Smooth muscle cell (in vitro differentiated cells): Measurements from ENCODE around the gene P4HA2. TPM values are rescaled to one million over a fixed set of nuclear protein-coding genes. Genes with fewer than 3 reads are reported as not detected.

ENCODE experiments used
- DNase-seq: peaks from one replicate; lab custom pipeline; 2025; ENCODE audit not compliant: unreplicated experiment; lab: John Stamatoyannopoulos, UW
- H2AFZ ChIP-seq: fragments of 200-600 bp; sonication (generic); 2 replicates; pipeline ENCODE4 v1.6.0; 2016; ENCODE audit warnings: antibody characterized with exemption, low read depth, mild to moderate bottlenecking
- H3F3A ChIP-seq: fragments of 200-600 bp; sonication (generic); 2 replicates; pipeline ENCODE4 v1.6.0; 2017; ENCODE audit warnings: antibody characterized with exemption, low read depth
- H3K27ac ChIP-seq: fragments of 200-600 bp; sonication (generic); 2 replicates; pipeline ENCODE4 v1.5.1; 2016; ENCODE audit warnings: low read depth, mild to moderate bottlenecking
- H3K27me3 ChIP-seq: fragments of 200-600 bp; sonication (generic); 2 replicates; pipeline ENCODE4 v1.6.1; 2016; ENCODE audit warnings: low read depth, mild to moderate bottlenecking
- H3K36me3 ChIP-seq: fragments of 200-600 bp; sonication (generic); 2 replicates; pipeline ENCODE4 v1.5.1; 2016; ENCODE audit warnings: low read depth
- H3K4me1 ChIP-seq: fragments of 200-600 bp; sonication (generic); 2 replicates; pipeline ENCODE4 v1.5.1; 2016; ENCODE audit warnings: low read depth
- H3K4me2 ChIP-seq: fragments of 200-600 bp; sonication (generic); 2 replicates; pipeline ENCODE4 v1.6.0; 2016; ENCODE audit warnings: mild to moderate bottlenecking
- H3K4me3 ChIP-seq: fragments of 200-600 bp; sonication (generic); 2 replicates; pipeline ENCODE4 v1.5.1; 2016; ENCODE audit warnings: mild to moderate bottlenecking
- H3K79me2 ChIP-seq: fragments of 200-600 bp; sonication (generic); 2 replicates; pipeline ENCODE4 v1.6.0; 2016; ENCODE audit warnings: low read depth, mild to moderate bottlenecking
- H3K9ac ChIP-seq: fragments of 200-600 bp; sonication (generic); 2 replicates; pipeline ENCODE4 v1.6.0; 2016; ENCODE audit warnings: low read depth
- H3K9me3 ChIP-seq: fragments of 200-600 bp; sonication (generic); replicated peaks from 2 replicates; pipeline ENCODE4 v1.5.1; 2016; ENCODE audit warnings: low read depth
- H4K20me1 ChIP-seq: fragments of 200-600 bp; sonication (generic); 2 replicates; pipeline ENCODE4 v1.6.0; 2016; ENCODE audit warnings: low read depth
- WGBS: methylation state at CpG from one replicate; pipeline ENCODE4 v1.1.7; 2016; ENCODE audit warnings: low lambda C conversion rate; 5-methylcytosine and 5-hydroxymethylcytosine counted together
- polyA plus RNA-seq: library from polyadenylated mRNA; unstranded; fragments of >200 nt; fragmentation: Nextera tagmentation; extraction: Ambion mirVana; gene quantifications from 2 replicates; pipeline ENCODE4 v1.2.1, GENCODE V29; 2016
- total RNA-seq: library from RNA; depleted of rRNA; stranded (reverse); fragments of >200 nt; gene quantifications from 2 replicates; pipeline ENCODE4 v1.2.3, GENCODE V29; 2014
- TF ChIP-seq, protein P1 (sequence below): fragments of 200-600 bp; sonication (generic); IDR thresholded peaks from 2 replicates; pipeline ENCODE4 v1.5.1; 2017; ENCODE audit warnings: borderline replicate concordance, mild to moderate bottlenecking, antibody characterized with exemption; ENCODE audit not compliant: insufficient read depth, poor library complexity, severe bottlenecking

The P4HA2 gene
- total and polyA plus RNA-seq, 2 experiments from 2014 or later = 352 to 707 TPM

DNA sequence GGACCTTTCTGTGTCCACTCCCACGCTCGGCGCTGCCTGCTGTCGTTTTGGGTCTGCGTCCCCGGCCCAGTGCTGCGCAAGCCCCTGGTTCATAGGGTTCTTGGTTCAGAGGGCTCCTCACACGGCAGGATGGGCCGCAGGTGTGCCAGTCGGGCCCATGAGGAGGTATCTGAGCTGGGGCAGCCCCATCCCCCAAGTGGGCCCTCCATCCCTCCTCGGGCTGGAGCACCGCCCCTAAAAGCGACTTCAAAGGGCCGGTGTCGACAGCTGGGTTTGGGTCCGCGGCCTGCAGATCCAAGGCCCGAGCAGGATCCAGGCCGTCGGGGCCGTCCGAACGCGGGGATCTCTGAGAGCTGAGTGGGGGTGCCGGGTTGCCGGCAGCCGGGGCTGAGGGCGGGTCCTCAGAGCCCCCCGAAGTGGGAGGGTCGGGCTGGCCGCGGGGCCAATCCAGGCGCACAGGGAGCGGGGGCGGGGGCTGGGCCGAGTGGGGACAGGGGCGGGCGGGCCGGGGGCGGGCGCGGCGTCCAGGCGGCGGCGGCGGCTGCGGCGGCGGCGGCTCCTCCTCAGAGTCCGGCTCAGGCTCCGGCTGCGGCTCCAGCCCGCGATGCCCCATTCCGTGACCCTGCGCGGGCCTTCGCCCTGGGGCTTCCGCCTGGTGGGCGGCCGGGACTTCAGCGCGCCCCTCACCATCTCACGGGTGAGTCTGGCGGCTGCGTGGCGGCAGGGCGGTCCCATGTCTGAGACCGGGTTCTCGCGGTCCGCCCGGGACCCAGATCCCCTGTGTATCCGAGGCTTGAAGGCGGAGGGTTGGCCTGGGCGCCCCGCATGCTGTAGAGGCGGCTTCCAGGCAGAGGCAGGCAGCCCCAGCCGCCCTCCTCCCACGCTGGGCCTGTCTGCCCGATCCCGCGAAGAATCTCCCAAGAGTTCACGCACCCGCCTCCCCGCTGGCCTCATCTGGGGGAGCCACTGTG lies 29.8 kb upstream of the P4HA2 start, which contains the start of gene PDLIM4:
Gene PDLIM4 (plus strand): TSS at position 566 of the 971 bp plus-strand sequence. CDS start 39 bp downstream, at position 605.
- Histone ChIP-seq H3K4me2 (peak within 1 kb of the TSS; percentile 92), H3K27ac (peak within 1 kb of the TSS; percentile 98), H3K4me3 (peak within 1 kb of the TSS; percentile 75), H2AFZ (peak within 1 kb of the TSS; percentile 76), H3K9me3 (no peaks in the 10 kb centered on the region), H4K20me1 (peaks cover 25% of the 10 kb centered on the region), H3K4me1 (peaks cover 26% of the 10 kb centered on the region), H3K27me3 (no peaks in the 10 kb centered on the region), H3K36me3 (no peaks in the 10 kb centered on the region), H3K9ac (peak within 1 kb of the TSS; percentile 96), H3K79me2 (peaks cover 19% of the 10 kb centered on the region), H3F3A (peaks cover 11% of the 10 kb centered on the region)
- WGBS = 11% methylated on average over 45 of the region's 88 CpGs
- no peak for DNase-seq
- TF ChIP-seq, protein P1, sequence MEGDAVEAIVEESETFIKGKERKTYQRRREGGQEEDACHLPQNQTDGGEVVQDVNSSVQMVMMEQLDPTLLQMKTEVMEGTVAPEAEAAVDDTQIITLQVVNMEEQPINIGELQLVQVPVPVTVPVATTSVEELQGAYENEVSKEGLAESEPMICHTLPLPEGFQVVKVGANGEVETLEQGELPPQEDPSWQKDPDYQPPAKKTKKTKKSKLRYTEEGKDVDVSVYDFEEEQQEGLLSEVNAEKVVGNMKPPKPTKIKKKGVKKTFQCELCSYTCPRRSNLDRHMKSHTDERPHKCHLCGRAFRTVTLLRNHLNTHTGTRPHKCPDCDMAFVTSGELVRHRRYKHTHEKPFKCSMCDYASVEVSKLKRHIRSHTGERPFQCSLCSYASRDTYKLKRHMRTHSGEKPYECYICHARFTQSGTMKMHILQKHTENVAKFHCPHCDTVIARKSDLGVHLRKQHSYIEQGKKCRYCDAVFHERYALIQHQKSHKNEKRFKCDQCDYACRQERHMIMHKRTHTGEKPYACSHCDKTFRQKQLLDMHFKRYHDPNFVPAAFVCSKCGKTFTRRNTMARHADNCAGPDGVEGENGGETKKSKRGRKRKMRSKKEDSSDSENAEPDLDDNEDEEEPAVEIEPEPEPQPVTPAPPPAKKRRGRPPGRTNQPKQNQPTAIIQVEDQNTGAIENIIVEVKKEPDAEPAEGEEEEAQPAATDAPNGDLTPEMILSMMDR = no peak

DNA sequence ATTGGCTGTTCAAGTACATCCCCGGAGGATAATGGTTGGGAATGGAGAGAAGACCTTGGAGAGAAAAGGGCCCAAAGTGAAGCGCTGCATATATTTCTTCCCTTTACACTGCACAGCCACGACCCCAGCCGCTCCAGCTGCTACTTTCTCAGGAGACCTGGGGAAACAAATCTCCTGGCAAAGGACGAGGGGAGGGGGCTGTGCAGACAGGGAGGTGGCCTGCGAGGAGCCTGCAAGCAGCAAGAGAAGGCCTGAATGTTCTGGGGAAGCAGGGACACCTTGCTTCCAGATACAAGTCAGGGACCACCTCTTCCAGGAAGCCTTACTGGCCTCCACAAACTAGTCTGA lies 29.1 kb upstream of the P4HA2 start:
- H3F3A ChIP-seq = peaks cover 11% of the 10 kb centered on the region
- no peaks in the 10 kb centered on the region for H3K36me3 ChIP-seq
- DNase-seq = no peak
- peak overlapping the region; percentile 92 for H3K4me2 ChIP-seq
- H3K9me3 ChIP-seq = no peaks in the 10 kb centered on the region
- no peaks in the 10 kb centered on the region for H3K27me3 ChIP-seq
- no peak overlapping the region for H3K9ac ChIP-seq
- peak overlapping the region; percentile 76 for H2AFZ ChIP-seq
- peak overlapping the region; percentile 98 for H3K27ac ChIP-seq
- peaks cover 26% of the 10 kb centered on the region for H3K4me1 ChIP-seq
- 91% methylated on average over 6 of the region's 6 CpGs for WGBS
- peak overlapping the region; percentile 75 for H3K4me3 ChIP-seq
- H3K79me2 ChIP-seq = peaks cover 16% of the 10 kb centered on the region
- TF ChIP-seq, protein P1 = no peak
- peaks cover 18% of the 10 kb centered on the region for H4K20me1 ChIP-seq

DNA sequence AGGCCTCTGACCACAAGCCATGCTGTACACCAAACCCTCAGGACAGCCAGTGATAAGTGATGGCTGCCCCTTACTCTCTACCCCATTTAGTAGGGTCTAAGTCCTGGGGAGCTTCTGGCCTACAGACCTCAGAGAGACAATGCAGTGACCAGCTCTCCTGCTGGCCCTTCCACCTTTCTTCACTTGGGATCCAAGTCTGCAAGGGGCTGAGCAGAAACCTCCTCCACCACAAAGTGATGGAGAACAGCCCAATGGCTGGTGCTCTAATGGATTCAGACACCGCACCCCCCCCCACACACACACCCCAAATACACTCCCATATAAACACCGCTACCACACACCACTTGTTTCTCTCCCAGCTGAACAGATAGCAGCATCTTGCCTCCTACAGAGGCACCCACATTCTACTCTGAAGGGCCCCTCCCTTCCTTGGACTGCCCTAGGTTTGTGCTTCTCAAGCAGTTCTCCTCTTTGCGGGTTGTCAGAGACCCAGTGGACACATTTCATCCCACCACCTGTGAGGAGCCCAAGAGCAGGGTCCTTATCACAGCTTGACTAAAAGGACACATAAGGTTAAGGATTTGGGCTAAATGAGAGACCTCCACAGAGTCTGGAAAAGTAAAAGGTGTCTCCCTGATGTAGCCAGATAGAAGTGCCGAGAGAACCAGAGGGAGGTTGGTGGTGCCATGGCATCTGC lies 28.6 kb upstream of the P4HA2 start:
- H3K4me2 ChIP-seq = no peak overlapping the region
- no peak overlapping the region for H3K9ac ChIP-seq
- TF ChIP-seq, protein P1 = no peak
- H3K9me3 ChIP-seq = no peaks in the 10 kb centered on the region
- peaks cover 26% of the 10 kb centered on the region for H3K4me1 ChIP-seq
- WGBS = 98% methylated on average over 4 of the region's 4 CpGs
- DNase-seq = no peak
- H2AFZ ChIP-seq = no peak overlapping the region
- no peak overlapping the region for H3K4me3 ChIP-seq
- H3K79me2 ChIP-seq = peaks cover 11% of the 10 kb centered on the region
- H3F3A ChIP-seq = peaks cover 11% of the 10 kb centered on the region
- no peaks in the 10 kb centered on the region for H3K36me3 ChIP-seq
- no peaks in the 10 kb centered on the region for H3K27me3 ChIP-seq
- H4K20me1 ChIP-seq = peaks cover 13% of the 10 kb centered on the region
- H3K27ac ChIP-seq = no peak overlapping the region
